GM12801 (cell line): Measurements from ENCODE around the gene TMEM213.

Experiments
- TF ChIP-seq, protein P1 (sequence below): IDR thresholded peaks from one replicate; pipeline ENCODE4 v1.5.1; 2011; ENCODE audit warnings: control low read depth; ENCODE audit not compliant: insufficient read length; ENCODE audit errors: extremely low read depth

The TMEM213 gene

GRCh38 chr7:138753610-138754009 lies 44.2 kb upstream of the TMEM213 start:
- TF ChIP-seq, protein P1, sequence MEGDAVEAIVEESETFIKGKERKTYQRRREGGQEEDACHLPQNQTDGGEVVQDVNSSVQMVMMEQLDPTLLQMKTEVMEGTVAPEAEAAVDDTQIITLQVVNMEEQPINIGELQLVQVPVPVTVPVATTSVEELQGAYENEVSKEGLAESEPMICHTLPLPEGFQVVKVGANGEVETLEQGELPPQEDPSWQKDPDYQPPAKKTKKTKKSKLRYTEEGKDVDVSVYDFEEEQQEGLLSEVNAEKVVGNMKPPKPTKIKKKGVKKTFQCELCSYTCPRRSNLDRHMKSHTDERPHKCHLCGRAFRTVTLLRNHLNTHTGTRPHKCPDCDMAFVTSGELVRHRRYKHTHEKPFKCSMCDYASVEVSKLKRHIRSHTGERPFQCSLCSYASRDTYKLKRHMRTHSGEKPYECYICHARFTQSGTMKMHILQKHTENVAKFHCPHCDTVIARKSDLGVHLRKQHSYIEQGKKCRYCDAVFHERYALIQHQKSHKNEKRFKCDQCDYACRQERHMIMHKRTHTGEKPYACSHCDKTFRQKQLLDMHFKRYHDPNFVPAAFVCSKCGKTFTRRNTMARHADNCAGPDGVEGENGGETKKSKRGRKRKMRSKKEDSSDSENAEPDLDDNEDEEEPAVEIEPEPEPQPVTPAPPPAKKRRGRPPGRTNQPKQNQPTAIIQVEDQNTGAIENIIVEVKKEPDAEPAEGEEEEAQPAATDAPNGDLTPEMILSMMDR, result no peak

DNA sequence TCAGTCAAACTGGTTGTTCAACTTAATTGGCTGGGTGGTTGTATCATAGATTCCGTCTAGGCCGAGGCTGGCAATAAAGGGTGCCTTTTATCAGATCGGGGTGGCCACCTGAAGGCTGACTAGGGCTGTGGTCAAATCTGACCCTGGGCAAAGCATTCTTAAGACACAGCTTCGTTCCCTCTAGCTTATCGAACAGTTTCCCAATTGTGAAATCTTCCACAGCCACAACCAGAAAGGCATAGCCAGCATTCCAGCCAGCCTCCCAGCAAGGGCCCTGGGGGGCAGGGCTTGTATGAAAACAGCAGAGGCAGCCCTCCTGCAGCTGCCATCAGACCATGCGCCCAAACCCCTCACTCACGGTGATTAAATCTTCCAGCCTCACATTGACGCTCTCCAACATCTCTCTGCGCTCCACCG lies 42.5 kb upstream of the TMEM213 start:
- TF ChIP-seq, protein P1, result no peak

DNA sequence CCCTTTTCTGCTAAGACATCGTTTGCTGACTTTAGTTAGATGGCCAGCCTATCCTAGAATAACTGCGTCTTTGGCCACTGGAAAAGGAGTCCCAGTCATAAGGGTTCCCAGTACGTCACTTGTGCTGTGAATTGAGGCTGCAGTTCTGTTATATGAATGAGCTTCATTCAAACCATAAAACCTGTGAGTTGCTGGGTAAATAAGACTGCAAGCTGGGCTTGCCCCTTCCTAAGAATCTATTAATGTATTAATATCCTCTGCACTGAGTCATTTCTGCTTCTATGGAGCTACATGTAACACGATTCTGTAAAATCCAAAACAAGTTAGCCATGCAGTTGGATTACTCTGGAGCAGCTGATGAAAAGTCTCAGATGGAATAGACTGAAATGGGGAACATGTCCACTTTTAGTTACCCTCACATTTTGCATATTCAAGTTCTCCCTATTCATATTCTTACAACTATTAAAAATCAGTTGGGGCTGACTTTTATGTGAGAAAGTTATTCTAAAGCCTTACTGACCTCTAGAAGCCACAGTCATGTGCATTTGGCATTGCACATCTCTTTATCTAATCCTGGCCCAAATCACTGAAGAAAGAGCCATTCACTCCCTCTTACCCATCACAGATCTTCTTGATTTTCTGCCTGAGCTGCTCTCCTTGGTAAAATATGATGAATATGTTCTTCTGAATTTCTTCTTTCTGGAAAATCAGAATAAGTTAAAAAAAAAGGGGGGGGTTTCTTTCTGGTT lies 41.8 kb upstream of the TMEM213 start:
- TF ChIP-seq, protein P1, result no peak

GRCh38 chr7:138756591-138757242 lies 41.1 kb upstream of the TMEM213 start:
- TF ChIP-seq, protein P1, result no peak

- TF ChIP-seq, protein P1, result no peak
Measured at GRCh38 chr7:138768241-138768640, 29.6 kb upstream of the TMEM213 start.

DNA sequence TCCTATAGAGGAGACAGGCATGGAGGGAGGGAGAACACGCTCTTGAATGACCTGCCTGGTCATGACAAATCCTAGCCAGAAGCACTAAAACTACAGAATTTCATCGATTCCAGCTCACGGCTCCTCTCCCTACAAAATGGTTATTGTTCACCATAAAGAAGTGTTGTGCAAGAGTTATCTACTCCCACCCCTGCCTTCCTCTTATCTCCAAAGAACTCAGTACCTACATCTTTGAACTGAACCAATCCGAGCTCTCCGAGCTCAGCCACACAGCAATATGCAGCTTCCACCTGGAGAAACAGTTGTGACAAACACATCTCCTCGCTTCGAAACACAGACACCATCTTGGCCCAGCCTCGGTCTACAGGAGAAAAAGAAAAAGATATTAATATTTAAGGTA lies 26.9 kb upstream of the TMEM213 start:
- TF ChIP-seq, protein P1, result no peak

- TF ChIP-seq, protein P1, result no peak
Measured at GRCh38 chr7:138773176-138773575, 24.6 kb upstream of the TMEM213 start.
